Measurements from ENCODE around the gene ANKS1A. TPM values are rescaled to one million over a fixed set of nuclear protein-coding genes. Genes with fewer than 3 reads are reported as not detected.

The ANKS1A gene
- total and polyA plus RNA-seq, 2 of the 4 experiments (the other 2 are of a cell fraction): 7.2 to 7.5 TPM

DNA sequence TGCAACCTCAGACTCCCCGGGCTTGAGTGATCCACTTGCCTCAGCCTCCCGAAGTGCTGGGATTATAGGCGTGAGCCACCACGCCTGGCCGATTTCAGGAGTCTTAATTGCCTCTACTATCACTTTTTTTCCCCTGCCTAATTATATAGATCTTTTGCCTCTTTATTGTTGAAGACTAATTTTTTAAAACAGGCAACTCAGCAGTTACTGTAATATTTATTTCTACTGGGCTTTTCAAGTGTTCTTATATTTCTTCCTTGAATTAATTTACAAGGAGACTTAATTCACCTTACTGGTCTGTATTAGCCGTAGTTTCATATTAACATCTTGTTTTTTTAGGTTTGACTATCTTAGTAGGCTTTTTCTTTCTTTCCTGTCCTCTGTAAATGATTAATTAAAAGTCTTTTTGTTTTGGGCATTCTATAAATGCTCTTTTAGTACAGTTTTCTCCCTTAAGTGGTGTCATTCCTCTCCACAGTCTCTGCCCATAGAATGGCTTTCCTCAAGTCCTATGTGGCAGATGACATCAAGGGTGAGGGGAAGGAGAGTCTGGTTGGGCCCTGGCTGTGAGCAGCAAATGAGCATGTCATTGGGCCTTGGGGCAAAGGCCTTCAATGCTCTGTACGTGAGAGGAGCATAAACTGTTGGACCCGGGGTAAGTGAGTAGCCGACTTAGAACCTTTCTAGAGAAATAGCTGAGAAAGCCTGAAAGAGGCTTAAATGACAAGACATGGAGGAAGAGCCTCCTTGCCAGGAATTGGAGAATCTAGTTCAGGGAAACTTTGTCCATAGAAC is 36.0 kb downstream of the ANKS1A start:
- BruUV-seq (replicated peaks): no TSS peak
- H2AK9ac ChIP-seq (replicated peaks; ENCODE audit: low read depth, low read length, poor library complexity): no peak overlapping the region
- no peak overlapping the region for H4K91ac ChIP-seq (ENCODE audit: insufficient read depth, low read depth, low read length)
- CTCF ChIA-PET: no interaction called here
- intact Hi-C loops (cut with micrococcal nuclease) (no loop called here), in situ Hi-C loops (cut with MboI; ENCODE audit: low sequenced_read_pairs) (no loop called here), dilution Hi-C loops (cut with HindIII; ENCODE audit: low sequenced_read_pairs, unreplicated experiment) (no loop called here)
- H4K20me1 ChIP-seq (ENCODE audit: insufficient read depth, low read length): peaks cover 30% of the 10 kb centered on the region; the same call in 1 of the 2 replicates
- no peak overlapping the region for H3K27ac ChIP-seq (ENCODE audit: insufficient read depth, low read length)
- DNase-seq (no peak), ATAC-seq (ENCODE audit: low read depth) (no peak)
- no peak overlapping the region for H3K9ac ChIP-seq (ENCODE audit: low read depth, low read length)
- no peaks in the 10 kb centered on the region for H3K9me3 ChIP-seq (ENCODE audit: control insufficient read depth, insufficient read depth, low read length)
- H3K14ac ChIP-seq (replicated peaks; ENCODE audit: low read depth, low read length): no peak overlapping the region
- H3K18ac ChIP-seq (ENCODE audit: low read depth, low read length): no peak overlapping the region
- no peak overlapping the region for H2BK5ac ChIP-seq (ENCODE audit: low read depth, low read length, poor library complexity, severe bottlenecking)
- TF ChIP-seq BHLHE40 (IDR thresholded peaks at IDR 0.05; ENCODE audit: low read depth, low read length): no peak
- TF ChIP-seq, protein P1, sequence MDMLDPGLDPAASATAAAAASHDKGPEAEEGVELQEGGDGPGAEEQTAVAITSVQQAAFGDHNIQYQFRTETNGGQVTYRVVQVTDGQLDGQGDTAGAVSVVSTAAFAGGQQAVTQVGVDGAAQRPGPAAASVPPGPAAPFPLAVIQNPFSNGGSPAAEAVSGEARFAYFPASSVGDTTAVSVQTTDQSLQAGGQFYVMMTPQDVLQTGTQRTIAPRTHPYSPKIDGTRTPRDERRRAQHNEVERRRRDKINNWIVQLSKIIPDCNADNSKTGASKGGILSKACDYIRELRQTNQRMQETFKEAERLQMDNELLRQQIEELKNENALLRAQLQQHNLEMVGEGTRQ (IDR thresholded peaks at IDR 0.05; ENCODE audit: low read depth, low read length): no peak
- H3K56ac ChIP-seq (ENCODE audit: extremely low read depth, insufficient read depth, low read length): no peak overlapping the region
- no peak overlapping the region for H2AFZ ChIP-seq (replicated peaks; ENCODE audit: low read length, poor library complexity)
- peaks cover 14% of the 10 kb centered on the region; the same call in 1 of the 2 replicates for H3K9me1 ChIP-seq (ENCODE audit: insufficient read depth, low read length)
- WGBS, 2 experiments (ENCODE audit: extremely low coverage in 2 of 2, insufficient read length in 1 of 2): 93% methylated on average over 3 of the region's 9 CpGs; no CpG with 5 or more reads in 1 of the 2 experiments
- H3K4me1 ChIP-seq (ENCODE audit: control insufficient read depth, insufficient read depth, low read length): no peaks in the 10 kb centered on the region; the same call in 1 of the 2 replicates
- H3K4me2 ChIP-seq (ENCODE audit: low read depth, low read length): no peak overlapping the region
- no peaks in the 10 kb centered on the region for H3K27me3 ChIP-seq (ENCODE audit: control insufficient read depth, insufficient read depth, low read length)
- peaks cover 9 to 14% of the 10 kb centered on the region in 2 experiments; a peak in 3 of 4 replicates for H3K79me1 ChIP-seq (ENCODE audit: low read depth in 1 of 2, low read length in 2 of 2)
- H3K23ac ChIP-seq (ENCODE audit: low read depth, low read length): no peak overlapping the region
- no peak overlapping the region for H3K4ac ChIP-seq (ENCODE audit: low read depth, low read length)
- H4K5ac ChIP-seq (ENCODE audit: low read depth, low read length): no peak overlapping the region
- H2BK120ac ChIP-seq (ENCODE audit: low read depth, low read length): no peak overlapping the region
- no peak overlapping the region for H3K4me3 ChIP-seq (ENCODE audit: insufficient read depth, low read depth, low read length)
- 0 out of 2 replicates have a peak overlapping the region, but pooled peaks have one; percentile 48 for H2AK5ac ChIP-seq (ENCODE audit: low read depth, low read length)
- H2BK20ac ChIP-seq (ENCODE audit: low read depth, low read length): no peak overlapping the region
- POLR2A ChIA-PET (ENCODE audit: unreplicated experiment): no interaction called here
- no peaks in the 10 kb centered on the region for H3K36me3 ChIP-seq (ENCODE audit: control insufficient read depth, insufficient read depth, low read length)
- H4K8ac ChIP-seq (ENCODE audit: low read depth in 2 of 2, low read length in 2 of 2): no peak overlapping the region
- no peak overlapping the region for H2BK15ac ChIP-seq (ENCODE audit: low read depth, low read length)

Data from IMR-90 (cell line).